HG03175 (cell line): ENCODE results near the gene WDR5.

Experiments used
- ATAC-seq: cut with Tn5 transposase; IDR thresholded peaks from one replicate; pipeline ENCODE4 v1.9.1; 2021; ENCODE audit warnings: mild to moderate bottlenecking, moderate library complexity; ENCODE audit not compliant: unreplicated experiment

WDR5 gene

GRCh38 chr9:134131471-134132207 lies 4.2 kb upstream of the WDR5 start:
- ATAC-seq, result no peak

GRCh38 chr9:134132208-134132870 lies 3.5 kb upstream of the WDR5 start:
- ATAC-seq, result no peak

DNA sequence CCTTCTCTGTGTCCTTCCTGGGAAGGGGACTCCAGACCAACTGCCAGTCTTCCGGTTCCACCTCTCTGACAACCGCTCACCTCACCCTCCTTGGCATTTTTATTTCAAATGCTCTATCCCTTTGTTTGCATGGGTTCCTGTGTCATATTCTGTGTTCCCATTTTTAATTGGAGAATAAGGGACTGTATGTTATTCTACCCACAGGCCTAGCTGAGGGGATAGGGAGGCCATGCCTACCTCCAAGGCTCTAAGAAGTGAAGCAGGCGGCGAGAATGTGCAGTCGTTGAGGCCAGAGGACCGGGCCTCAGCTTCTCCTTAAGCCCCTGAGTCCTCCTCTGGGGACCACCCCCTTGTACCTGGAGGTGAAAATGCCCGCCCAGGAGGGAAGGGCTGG lies 936 bp upstream of the WDR5 start:
- ATAC-seq, result no peak

DNA sequence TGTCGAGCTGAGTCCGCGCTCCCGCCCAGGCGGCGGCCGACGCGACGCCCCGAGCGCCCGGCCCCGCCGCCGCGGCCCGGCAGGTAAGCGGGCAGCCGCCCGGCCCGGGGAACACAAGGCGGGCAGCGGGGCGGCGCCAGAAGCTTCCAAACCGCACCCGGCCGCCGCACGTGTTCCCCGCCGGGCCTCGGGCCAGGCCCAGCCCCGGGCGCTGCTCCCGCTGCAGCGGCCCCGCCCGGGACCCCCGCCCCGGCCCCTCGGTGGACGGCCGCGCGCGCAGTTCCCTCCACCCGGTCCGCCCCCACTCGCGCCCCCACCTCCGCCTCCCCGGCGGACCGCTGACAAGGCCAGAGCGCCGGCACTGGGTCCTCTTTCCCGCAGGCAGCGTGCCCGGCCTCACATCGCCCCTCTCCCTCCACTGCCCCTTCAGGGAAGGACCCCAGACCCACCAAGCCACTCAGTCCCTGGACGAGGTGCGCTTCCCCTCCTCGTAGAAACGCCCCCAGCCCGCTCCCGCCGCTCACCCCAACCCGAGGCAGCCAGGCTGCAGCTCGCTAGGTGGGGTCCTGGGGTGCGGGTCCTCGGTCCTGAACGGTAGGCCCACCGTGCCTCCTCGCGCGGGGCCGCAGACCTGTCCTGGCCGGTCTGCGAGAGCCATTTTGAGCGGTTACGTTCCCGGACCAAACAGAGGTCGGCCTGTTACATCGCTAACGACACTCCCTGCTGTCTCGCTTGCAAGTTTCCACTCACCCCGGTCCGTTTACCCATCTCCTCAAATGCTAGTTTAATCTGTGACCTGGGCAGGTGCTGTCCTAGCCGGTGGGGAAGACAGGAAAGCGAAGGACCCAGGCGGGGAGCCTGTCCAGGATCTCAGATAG lies 475 bp downstream of the WDR5 start:
- ATAC-seq, result peak; percentile 24

DNA sequence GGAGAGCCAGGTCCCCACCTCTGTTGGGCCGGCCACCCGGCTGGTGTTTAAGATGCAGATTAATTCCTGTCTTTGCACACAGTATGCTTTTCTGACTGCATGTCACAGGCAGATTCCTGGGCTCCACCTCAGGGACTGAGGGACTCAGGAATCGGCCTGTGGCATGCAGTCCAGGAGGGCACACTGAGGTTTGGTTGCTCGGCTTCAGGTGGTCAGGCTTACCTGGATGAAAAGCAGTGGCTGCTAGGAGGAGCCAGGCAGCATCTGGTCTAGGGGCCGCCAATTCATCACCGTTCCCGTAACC lies 1.1 kb downstream of the WDR5 start:
- ATAC-seq, result no peak

- no peak for ATAC-seq
Measured at GRCh38 chr9:134138292-134138691, 2.4 kb downstream of the WDR5 start.

DNA sequence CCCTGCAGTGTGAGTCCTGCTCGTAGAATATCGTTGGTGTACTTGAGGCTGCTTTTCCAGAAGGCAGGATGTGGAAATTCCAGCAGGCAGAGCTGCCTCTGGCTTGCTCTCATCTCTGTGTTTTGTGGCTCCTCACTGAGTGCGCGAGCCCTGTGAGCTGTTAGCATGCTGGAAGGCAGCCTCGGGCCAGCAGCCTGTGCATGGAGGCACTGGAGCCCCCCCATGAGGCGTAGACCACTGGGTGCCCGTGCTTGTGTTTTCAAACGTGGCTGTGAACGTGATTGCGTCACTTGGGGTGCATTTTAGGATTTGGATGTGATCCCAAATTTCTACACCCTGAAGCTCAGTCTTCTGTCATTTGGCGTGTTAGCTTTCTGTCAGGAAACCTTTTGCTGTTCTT lies 3.2 kb downstream of the WDR5 start:
- no peak for ATAC-seq

DNA sequence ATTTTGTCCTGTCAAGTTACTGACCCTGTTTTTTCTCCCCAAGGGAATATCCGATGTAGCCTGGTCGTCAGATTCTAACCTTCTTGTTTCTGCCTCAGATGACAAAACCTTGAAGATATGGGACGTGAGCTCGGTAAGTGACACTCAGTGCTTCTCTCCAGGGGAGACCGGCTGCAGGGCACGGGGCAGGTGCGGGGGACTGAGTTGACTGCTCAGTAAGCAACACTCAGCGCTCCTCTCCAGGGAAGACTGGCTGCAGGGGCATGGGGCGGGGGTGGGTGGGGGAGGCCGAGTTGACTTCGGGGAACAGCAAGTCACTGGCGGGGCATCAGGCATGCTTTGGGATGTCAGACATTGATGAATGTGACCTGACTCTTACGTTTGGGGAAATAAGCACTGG lies 6.0 kb downstream of the WDR5 start:
- ATAC-seq, result no peak

DNA sequence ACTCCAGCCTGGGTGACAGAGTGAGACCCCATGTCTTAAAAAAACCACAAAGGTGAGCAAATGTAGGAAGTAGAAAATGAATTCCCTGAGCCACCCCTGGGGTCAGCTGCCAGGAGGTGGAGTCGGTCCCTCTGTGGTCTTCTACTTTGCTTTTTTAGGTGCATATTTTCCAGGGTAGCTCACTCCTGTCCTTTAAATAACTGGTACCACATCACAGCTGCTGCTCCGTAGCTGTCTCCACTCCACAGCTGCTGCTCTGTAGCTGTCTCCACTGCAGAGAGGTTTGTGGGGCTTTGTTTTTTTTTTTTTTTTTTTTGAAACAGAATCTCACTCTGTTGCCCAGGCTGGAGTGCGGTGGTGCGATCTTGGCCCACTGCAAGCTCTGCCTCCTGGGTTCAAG lies 8.9 kb downstream of the WDR5 start:
- ATAC-seq, result no peak

DNA sequence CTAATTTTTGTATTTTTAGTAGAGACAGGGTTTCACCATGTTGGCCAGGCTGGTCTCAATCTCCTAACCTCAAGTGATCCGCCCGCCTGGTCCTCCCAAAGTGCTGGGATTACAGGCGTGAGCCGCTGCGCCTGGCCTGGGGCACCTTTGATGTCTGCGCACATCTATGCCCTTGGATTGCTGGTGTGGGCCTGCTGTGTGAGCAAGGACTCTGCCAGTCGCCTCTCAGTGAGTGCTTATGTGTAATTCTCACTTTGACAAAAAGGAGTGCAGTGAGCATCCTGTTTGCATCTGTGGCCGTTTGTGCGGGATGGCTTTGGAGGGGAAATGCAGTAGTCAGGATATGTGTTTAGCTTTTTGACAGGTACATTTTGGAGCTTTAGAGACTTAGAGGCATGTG lies 9.4 kb downstream of the WDR5 start:
- ATAC-seq, result no peak

- ATAC-seq, result no peak
Measured at GRCh38 chr9:134146774-134147493, 11.1 kb downstream of the WDR5 start.

DNA sequence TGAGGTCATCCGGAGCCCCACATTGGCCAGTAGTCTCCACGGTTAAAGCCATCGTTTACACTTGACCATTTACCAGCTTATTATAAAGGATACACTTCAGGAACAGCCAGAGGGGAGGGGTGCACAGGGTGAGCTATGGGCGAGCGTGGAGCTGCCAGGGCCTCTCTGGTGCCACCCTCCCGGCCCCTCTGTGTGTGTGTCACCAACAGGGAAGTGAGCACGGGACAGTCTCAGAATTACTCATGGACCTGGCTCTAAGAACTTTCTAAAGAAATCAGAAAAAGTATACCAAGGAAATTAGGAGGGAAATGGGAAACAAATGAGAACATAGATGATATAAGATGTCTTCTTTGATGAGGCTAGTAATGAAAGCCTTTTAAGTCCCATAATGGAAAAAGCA lies 13.5 kb downstream of the WDR5 start:
- no peak for ATAC-seq

DNA sequence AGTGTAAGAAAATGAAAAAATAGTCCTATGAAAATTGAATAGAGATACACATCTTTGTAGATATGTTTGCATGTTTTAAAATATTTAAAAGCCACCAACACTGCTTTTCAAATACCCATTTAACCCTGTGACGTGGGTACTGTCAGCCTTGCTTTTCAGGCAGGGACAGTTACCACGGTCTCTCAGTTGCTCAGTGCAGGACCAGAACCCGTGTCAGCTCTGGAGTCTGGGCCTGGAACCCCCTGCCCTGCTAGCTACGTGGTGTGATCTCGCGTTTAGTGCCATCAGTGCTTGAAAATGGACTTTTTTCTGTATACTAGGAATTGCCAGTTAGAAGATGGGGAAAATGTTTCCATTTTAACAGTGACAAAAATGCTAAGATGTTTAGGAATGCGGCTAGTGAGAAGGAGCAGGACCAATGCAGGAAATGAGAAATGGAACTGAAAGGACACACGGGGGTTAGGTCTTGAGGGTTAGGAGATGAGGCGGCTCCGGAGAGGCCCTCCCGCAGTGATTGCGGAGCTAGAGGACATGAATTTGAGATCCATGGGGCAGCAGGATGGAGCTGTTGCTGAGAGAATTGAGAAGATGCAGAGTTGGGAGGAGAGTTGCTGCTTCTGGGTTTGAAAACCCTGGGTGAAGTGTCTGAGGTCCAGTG lies 14.8 kb downstream of the WDR5 start:
- ATAC-seq, result no peak

- ATAC-seq, result no peak
Measured at GRCh38 chr9:134152022-134152448, 16.2 kb downstream of the WDR5 start.

- ATAC-seq, result no peak
Measured at GRCh38 chr9:134152488-134152887, 16.6 kb downstream of the WDR5 start.

DNA sequence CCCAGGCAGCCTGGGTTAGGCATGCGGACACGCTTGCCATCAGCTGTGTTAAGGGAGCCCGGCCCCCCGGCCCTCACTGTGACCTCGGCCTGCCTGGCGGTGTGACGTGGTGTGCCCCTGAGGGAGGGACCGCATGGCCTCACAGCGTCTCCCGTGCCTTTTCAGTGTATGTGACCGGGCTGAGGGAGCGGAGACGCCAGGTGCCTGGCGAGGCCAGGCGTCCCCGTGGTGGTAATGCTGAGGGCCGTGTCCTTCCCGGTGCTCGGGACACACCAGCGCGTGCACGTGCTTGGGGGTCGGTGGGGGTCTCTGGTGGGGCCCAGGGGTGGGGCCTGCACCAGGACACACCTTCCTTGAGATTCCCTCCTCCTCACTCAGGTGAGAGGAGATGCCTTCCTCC lies 17.6 kb downstream of the WDR5 start:
- ATAC-seq, result no peak

- no peak for ATAC-seq
Measured at GRCh38 chr9:134154262-134154701, 18.4 kb downstream of the WDR5 start.

DNA sequence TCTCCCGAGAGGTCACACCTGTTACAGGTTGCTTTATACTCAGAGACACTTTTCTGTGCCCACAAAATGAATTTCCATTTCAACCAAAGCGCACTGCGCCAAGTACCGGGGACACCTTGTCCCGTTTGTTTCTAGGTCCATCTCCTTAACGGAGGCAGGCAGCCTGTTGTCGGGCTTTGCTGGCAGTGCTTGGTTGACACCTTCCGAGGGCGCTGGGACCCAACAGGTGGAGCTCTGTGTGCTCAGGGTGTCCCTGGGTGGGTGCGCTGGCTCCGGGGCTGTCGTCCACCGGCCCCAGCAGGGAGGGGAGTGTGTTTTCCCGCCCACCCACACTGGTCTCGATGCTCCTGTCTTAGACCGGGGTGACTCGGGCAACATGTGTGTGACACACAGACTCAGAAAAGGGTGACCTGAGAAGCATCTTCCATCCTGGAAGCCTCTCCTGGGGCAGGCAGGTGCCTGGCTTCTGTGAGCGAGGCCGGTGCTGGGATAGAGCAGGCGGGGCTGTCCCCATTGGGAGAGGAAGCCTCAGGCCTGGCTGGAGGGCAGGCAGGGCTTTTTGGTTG lies 20.0 kb downstream of the WDR5 start:
- no peak for ATAC-seq

- no peak for ATAC-seq
Measured at GRCh38 chr9:134156564-134157377, 20.9 kb downstream of the WDR5 start.
